NCI-H524 (cell line): ENCODE data around the gene FOSB.

Source experiments
- DNase-seq, 2 experiments: peaks; one replicate each; lab custom pipeline; 2025; lab: John Stamatoyannopoulos, UW

Gene FOSB

DNA sequence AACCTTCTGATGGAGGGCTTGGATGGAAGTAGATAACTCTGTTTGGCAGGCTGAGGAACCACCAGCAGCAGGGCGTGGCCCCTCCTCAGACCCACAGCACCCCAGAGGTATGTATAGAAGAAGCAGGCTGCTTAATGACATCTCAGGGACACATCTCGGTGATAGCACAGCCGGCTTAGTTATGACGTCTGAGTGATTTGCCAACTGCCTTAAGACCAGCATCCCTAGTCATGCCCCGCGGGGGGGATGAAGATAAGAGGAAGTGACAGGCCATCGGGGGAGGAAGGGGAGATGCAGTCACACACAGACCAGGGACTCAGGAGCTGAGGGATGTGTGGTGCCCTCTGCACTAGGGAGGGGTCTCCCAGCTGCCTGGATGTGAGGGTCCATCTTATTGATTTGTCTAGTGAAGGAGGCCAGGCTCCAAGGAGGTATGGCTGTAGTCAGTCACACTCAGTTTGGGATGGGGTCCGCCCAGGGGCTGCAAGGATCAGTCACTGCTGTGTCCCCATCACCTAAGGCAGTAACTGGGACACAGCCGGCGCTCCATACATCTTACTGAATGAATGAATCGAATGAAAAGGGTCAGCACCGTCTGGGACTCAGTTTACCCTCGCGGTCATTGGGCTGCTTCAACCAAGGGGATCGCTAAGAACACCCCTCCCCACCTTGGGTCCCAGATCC lies 24.9 kb upstream of the FOSB start:
- peak in 1 of 2 experiments; percentile 35 for DNase-seq

DNA sequence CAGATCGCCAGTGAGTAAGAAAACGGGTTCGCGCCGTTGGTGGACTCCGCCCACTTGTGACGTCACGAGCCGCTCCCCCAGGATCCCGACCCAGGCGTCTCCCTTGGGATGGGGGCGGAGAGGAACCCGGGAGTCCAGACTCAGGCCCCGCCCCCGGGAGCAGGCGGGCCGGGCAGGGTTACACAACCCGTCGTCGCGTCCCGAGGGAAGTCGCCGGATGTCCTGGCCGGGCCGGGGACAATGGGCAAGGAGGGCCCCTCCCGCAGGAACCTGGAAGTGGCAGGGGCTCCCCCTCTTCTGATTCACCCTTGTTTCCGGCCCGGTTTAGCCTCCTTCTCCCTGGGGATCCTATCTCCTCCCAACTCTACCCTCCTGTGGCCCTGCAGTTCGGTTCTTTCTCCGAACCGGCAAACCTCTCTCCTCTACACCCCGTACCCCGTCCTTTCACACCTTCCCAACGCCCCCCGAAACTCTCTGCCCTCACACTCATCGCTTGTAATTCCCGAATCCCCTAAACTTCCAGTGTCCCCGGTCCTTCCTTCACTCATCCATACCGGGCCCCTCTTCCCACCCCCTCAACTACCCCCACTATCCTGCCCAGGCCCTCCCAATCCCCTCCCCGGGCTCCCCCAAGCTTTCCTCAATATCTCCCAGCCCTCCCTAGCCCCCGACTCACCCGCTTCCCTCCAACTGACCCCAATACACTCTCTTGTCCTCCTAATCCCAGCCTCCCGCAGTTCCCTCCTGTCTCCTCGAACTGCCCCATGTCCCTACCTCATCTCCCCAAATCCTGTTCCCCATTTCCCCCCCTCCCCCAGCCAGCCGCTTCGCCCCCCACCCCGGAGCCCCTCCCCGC lies 24.1 kb upstream of the FOSB start:
- DNase-seq: peak; percentile 51 to 59

DNA sequence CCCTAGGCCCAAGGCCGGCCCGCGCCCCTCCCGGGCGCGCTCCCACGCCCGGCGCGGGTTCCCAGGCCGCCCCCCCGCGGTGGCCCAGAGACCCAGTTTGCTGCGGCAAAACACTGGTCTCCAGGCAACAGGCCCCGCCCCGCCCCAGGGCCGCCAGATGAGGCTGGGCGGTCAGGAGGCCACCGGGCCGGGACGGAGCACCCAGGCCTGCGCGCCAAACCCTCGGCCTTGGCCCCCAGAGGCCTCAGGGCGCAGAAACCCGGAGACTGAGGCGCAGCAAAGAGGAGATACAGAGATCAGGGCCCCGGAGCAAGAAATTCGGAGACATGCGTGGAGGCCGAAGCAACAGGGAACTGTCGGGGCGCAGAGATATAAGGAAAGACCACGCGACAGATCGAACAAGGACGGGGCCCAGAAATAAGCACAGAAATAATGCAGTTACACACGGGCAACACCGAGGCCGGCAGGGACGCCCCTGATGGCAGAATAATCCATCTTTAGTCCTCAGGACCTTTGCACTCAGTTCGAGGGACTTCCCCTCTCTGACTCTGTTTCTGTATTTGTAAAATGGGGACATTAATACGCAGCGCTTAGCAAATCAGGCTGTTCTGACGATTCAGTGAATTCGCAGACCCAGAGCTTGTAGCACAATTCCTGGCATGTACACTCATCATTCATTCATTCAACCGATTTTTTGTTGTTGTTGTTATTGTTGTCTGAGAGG lies 23.3 kb upstream of the FOSB start:
- peak; percentile 14 to 64 for DNase-seq

DNA sequence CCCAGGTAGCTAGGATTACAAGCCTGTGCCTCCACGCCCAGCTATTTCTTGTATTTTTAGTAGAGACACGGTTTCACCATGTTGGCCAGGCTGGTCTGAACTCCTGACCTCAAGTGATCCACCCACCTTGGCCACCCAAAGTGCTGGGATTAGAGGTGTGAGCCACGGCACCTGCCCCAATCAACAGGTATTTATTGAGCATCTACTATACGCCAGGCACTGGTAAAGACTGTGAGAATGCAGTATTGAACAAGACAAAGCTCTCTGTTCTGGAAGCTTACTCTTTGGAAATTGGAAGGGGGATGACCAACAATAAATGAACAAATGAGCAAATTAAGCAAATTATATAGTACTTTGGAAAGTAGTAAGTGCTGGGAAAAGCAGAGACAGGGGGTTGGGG lies 22.7 kb upstream of the FOSB start:
- DNase-seq: no peak

DNA sequence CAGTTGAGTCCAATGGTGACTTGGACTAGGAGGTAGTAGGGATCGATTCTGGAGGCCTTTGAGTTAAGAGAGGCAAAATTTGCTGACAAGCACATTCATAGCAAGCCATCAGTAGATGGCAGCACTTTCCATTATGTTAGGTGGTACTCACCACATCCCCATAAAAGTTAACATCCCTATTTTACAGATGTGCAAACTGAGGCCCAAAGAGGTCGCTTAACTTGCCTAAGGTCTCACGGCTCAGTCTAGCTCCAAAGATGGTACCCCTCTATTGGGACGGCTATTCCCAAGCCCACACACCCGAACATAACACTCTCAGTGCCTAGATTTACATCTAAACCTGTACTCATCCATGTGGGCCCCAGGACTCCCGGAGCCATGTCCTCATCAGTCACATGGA lies 21.5 kb upstream of the FOSB start:
- no peak for DNase-seq

DNA sequence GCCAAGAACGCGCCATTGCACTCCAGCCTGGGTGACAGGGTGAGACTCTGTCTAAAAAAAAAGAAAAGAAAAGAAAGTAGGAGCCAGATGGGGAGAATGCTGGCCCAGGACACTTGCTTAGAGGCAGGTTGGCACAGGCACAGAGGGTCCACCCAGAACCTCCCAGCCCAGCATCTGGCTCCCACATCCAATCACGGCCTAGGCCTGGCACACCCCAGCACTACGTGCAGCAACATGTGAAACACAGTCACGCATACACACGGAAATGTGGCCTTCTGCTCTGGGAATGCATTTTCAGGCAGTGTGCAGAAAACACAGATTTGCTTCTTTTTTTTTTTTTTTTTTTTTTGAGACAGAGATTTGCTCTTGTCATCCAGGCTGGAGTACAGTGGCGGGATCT lies 20.9 kb upstream of the FOSB start:
- DNase-seq: no peak

DNA sequence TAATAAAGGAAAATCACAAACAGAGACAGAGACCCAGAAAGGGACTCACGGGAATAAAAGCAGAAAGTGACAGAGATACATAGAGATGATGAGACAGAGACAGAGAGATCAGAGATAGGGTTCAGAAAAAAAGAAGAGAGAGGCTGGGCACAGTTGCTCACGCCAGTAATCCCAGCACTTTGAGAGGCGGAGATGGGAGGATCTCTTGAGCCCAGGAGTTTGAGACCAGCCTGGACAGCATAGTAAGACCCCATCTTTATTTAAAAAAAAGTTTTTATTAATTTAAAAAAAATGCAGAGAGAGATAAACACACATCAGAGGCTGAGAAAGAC lies 19.4 kb upstream of the FOSB start:
- DNase-seq: no peak

DNA sequence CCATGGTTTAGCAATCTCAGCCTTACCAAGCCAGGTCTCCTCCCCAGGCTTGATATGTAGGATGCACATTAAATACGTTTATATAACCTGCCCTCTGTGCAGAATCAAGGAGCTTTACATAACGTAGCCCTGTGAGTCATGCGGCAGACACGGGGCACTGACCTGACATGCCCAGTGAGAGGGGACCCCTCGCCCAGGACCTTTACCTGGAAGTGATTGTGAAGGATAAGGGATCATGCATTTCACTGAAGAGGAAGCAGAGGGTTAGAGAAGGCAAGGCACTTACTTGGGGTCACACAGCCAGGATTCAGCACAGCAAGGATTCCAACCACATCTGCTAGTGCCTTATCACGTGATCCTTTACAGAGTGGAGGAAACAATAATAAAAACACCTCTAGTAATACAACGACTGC lies 18.9 kb upstream of the FOSB start:
- DNase-seq: no peak

DNA sequence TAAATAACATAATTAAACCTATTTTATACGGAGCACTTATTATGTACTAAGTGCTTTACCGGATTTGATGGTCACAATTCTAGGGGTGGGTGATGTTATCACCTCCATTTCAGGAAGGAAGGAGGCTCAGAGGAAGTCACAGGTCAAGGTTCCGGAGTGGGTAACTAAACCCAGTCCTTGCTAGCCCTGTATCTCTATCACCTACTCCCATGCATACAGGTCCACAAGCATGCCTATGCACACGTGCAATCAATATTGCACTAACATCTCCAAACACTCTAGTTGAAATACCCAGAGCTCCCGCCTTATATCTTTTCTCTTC lies 17.8 kb upstream of the FOSB start:
- DNase-seq: no peak

DNA sequence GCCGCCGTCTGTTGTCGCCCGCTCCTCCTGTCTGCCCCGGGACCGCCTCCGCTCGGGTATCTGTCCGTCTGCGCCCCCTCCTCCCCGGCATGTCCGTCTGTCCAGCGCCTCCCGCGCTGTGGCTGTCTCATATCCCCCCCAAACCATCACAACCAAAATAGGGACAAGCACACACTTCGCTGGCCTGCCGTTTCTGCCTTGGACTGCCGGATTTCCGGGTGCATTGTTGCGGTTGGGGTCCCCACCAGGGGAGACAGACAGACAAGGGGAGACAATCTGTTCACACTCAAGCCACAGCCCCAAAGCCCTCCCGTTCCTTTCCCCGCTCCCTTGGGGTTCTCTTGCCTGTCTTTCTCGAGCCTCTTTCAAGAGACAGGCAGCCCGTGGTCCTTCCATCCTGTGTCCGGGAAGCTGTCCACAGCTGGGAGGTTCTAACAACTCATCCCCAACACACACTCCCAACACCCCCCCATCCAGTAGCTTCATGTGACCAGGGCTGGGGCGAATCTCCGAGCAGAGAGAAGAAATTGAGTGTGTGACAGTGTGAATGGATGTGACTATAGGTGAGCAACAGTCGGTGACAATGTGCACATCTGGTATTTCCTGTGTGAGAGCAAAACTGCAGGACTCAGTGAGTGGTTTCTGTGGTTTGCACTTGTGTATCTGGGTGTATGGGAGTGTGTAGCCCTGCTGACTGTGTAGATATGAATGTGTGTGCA lies 16.5 kb upstream of the FOSB start:
- DNase-seq: no peak

DNA sequence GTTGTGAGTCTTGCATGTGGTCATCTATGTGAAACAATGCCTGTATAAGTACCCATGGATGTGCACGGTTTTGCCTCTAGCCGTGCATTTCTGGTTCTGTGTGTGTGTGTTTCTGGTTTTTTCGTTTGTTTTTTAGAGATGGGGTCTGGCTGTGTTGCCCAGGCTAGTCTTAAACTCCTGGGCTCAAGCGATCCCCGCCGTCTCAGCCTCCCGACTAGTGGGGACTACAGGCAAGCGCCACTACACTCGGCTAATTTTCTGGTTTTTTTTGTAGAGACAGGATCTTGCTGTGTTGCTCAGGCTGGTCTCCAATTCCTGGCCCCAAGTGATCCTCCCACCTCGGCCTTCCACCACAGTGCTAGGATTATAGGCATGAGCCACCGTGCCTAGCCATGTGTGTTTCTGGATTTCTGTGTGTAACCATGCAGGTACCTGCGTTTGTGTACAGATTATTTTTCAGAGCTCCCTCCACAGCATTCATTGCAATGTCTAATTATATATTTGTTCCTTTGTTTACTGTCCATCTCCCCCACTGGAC lies 15.9 kb upstream of the FOSB start:
- no peak for DNase-seq

DNA sequence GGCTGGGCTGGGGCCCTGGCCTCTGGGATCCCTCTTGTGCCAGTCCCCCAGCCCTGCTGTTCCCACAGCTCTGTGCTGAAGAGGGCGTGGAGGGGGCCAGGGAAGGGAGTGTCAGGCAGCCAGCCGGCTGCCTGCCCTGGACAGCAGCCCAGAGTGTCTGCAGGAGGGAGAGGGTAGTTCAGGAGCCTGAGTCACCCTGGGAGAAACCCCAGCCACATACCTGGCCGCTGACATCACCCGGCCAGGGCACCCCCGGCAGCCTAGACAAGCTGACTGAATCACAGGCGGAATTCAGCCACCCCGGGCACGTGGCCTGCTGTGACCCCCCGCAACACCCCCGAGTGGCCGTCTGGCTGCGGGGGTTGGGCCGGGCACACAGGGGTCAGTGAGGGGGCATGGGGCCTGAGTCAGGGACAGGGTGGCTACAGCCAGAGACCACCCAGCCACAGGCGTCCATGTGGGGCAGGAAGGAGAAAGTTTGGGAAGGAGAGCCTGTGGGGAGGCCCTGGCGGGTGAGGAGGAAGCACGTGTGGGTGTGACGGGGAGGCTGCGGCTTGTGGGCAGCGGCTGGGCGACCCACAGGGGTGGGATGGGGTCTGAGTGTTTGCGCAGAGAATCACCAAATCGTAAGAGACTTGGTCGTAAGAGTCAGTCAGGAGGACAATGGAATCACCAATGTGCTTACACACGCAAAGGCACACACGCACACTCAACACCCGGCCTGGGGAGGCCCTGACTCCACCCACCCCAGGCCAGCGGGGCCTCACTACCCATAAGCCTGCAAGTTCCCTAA lies 11.9 kb upstream of the FOSB start:
- DNase-seq: no peak

DNA sequence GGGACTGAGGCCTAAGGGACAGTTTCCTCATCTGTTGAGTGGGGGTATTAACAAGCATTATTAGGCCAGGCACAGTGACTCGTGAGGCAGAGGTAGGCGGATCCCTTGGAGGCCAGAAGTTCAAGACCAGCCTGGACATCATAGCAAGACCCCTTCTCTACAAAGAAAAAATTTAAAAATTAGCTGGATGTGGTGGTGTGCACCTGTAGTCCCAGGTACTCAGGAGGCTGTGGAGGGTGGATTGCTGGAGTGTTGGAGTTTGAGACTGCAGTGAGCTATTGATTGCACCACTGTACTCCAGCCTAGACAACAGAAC lies 11.3 kb upstream of the FOSB start:
- DNase-seq: no peak

DNA sequence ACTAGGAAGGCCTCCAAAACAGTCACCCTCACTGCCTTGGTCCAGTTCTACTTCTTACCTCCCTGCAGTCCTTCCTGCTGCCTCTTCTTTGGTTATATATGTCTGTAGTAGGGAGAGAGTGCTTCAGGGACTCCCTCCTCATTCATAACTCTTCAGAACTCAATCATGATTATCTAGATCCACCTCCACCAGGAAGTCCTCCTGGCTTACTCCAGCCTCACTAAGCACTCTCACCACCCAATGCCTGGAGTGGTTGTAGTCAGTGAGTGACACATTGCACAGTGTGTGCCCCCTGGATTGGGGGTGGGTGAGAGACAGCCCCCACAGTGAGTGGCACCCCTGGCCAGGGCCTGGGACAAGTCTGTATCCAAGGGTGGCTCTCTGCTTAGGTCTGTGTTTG lies 10.0 kb upstream of the FOSB start:
- DNase-seq: no peak

DNA sequence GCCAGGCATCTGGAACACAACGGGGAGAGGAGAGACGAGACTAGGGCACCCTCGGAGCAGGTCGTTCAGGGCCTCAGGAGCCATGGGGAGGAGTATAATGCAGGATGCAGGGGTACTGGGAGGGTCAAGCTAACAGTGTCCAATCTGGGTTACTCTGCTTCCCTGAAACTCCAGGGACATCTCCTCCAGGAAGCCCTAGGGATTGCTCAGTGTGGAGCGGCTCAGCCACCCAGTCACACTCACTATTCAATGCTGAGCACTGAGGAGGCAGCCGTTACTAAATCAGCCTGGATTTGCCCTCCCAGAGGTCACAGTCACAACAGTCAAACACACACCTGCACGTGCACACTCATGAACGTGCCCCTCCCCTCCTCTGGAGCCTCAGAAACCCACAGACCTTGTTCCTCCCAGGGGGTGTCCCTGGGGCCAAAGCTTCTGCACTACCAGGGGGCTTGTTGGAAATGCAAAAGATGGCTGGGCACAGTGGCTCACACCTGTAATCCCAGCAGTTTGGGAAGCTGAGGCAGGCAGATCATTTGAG lies 6.9 kb upstream of the FOSB start:
- DNase-seq: no peak

DNA sequence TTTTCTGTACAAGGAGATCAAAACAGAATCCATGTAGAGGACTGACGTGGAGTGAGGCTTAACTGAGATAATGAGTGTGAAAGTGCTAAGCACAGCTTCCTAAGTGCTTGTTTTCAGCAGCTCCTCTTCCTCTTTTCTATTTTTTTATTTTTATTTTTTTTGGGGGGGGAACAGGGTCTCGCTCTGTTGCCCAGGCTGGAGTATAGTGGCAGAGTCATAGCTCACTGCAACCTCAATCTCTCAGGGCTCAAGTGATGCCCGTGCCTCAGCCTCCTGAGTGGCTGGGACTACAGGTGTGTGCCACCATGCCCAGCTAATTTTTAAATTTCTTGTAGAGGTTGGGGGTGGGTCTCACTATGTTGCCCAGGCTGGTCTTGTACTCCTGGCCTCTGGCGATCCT lies 5.6 kb upstream of the FOSB start:
- no peak for DNase-seq

DNA sequence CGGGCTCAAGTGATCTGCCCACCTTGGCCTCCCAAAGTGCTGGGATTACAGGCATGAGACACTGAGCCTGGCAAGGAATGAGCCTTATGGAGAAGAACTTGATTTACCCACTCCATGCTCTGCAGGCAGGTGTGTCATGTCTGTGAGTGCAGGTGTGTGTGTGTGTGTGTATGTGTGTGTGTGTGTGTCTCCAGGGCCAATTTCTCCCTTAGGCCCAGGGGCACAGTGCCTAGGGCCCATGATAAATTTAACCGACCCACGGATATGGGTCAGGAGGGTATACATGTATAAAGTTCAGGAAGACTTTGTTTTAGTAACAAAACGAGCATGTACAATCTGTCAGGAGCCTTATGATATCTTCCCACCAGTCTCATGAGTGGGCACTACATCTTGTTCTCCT lies 4.6 kb upstream of the FOSB start:
- DNase-seq: no peak

DNA sequence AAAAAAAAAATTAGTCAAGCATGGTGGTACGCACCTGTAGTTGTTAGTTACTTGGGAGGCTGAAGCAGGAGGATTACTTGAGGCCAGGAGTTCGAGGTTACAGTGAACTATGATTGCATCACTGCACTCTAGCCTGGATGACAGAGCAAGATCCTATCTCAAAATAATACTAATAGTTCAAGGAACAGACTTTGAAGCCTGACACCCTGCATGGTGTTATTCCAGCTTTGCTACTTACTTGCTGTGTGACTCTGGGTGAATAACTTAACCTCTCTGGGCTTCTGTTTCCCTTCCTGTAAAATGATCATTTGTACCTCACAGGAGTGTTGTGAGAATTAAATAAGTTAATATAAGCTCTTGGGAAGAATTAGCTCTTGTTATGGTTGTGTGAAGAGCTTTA lies 3.5 kb upstream of the FOSB start:
- DNase-seq: no peak

DNA sequence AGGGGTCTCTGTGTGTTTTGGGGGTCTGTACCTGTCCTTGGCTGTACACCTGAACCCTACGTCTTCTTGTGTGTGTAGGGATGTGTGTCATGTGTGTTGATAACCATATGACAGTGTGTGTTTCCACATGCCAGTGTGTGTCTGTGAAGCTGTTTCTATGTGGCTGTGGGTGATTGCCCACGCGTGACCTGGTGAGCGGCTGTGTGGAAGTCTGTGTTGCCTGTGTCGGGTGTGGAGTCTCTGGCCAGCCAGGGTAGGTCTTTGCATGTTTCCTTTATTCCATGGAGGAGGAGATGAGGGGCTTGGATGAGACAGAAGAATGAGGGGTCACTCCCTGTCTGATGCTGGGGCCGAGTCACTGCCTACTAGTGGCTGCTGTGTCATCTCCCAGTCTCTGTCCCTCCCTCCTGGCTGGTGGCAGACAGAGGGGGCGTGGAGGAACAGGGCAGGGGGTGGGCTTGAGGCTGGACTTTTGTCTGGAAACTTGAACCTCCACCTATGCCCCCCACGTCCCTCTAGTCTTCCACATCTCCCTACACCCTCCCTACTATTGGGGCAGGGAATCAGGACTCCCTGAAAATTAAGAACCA lies 2.8 kb upstream of the FOSB start:
- DNase-seq: no peak

DNA sequence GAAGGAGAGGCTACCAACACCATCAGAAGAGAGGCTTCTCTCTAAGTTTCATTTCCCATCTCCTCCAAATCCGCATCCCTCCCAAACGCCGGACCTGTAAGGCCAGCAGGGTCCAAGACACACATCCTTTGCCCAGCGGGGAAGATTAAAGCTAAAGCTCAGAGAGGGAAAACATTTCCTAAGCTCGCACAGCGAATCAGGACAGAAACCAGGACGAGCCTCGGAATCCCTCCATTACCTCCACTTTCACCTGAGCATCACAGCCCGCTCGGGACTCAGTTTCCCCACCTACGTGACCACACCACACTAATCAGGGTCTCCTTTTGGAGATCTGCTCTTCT lies 711 bp upstream of the FOSB start:
- DNase-seq: no peak

DNA sequence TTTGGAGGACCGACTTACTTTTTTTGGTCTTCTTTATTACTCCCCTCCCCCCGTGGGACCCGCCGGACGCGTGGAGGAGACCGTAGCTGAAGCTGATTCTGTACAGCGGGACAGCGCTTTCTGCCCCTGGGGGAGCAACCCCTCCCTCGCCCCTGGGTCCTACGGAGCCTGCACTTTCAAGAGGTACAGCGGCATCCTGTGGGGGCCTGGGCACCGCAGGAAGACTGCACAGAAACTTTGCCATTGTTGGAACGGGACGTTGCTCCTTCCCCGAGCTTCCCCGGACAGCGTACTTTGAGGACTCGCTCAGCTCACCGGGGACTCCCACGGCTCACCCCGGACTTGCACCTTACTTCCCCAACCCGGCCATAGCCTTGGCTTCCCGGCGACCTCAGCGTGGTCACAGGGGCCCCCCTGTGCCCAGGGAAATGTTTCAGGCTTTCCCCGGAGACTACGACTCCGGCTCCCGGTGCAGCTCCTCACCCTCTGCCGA lies 409 bp downstream of the FOSB start:
- no peak for DNase-seq
